MCF 10A (cell line): ENCODE measurements around the gene RIPOR3. TPM values are rescaled to one million over a fixed set of nuclear protein-coding genes. Genes with fewer than 3 reads are reported as not detected.

Source experiments
- BruUV-seq: library from RNA; stranded (reverse); fragments of 400-500 nt; replicated peaks from 2 replicates; lab custom pipeline; 2021; lab: Mats Ljungman, UMichigan
- CTCF ChIA-PET: fragments of 300-600 bp; sonication (Branson Sonifier 250); formaldehyde crosslinking; extraction: SDS; loops from one replicate; lab custom pipeline; 2021; ENCODE audit warnings: antibody characterized with exemption, inconsistent platforms; lab: Yijun Ruan, JAX
- POLR2A ChIA-PET: fragments of 300-600, 350-650 bp; sonication (Branson Sonifier 250); formaldehyde crosslinking; extraction: SDS; loops from one replicate; lab custom pipeline; 2020; ENCODE audit warnings: antibody characterized with exemption, inconsistent platforms; lab: Yijun Ruan, JAX
- DNase-seq: peaks from one replicate; pipeline ENCODE4 v3.0.0-alpha.2; 2018; ENCODE audit not compliant: unreplicated experiment
- H3K27ac Mint-ChIP-seq: one replicate; pipeline ENCODE4 v1.8.0; 2022; ENCODE audit warnings: mild to moderate bottlenecking, low read depth, mixed read lengths; ENCODE audit not compliant: unreplicated experiment
- H3K27me3 Mint-ChIP-seq: one replicate; pipeline ENCODE4 v1.8.0; 2022; ENCODE audit warnings: mixed read lengths; ENCODE audit not compliant: insufficient read depth, unreplicated experiment
- H3K36me3 Mint-ChIP-seq: one replicate; pipeline ENCODE4 v1.8.0; 2022; ENCODE audit warnings: mild to moderate bottlenecking, moderate library complexity, mixed read lengths; ENCODE audit not compliant: insufficient read depth, unreplicated experiment
- H3K4me1 Mint-ChIP-seq: one replicate; pipeline ENCODE4 v1.8.0; 2022; ENCODE audit warnings: mixed read lengths; ENCODE audit not compliant: insufficient read depth, unreplicated experiment
- H3K4me3 Mint-ChIP-seq: one replicate; pipeline ENCODE4 v1.8.0; 2022; ENCODE audit warnings: mild to moderate bottlenecking, moderate library complexity, mixed read lengths; ENCODE audit not compliant: unreplicated experiment
- H3K9me3 Mint-ChIP-seq: one replicate; pipeline ENCODE4 v1.8.0; 2022; ENCODE audit warnings: mixed read lengths; ENCODE audit not compliant: unreplicated experiment
- intact Hi-C: fragments of 100-400 bp; cut with micrococcal nuclease; formaldehyde crosslinking; loops from 2 replicates; pipeline ENCODE4 v1.14.1; 2022
- total RNA-seq: library from RNA; stranded (reverse); gene quantifications from 2 replicates; pipeline ENCODE4 v1.2.3, GENCODE V29; 2022
- TF ChIP-seq, protein P1 (sequence below): fragments of 200-600 bp; IDR thresholded peaks from one replicate; pipeline ENCODE4 v1.8.0; 2022; ENCODE audit warnings: antibody characterized with exemption, mild to moderate bottlenecking; ENCODE audit not compliant: unreplicated experiment

The RIPOR3 gene
- total RNA-seq, 1 experiment from 2014 or later, result not detected

- no peaks in the 10 kb centered on the region for H3K36me3 Mint-ChIP-seq
- no peak overlapping the region for H3K4me3 Mint-ChIP-seq
- no peaks in the 10 kb centered on the region for H3K27me3 Mint-ChIP-seq
- no peaks in the 10 kb centered on the region for H3K9me3 Mint-ChIP-seq
- peak overlapping the region; percentile 57 for H3K27ac Mint-ChIP-seq
- no peak for DNase-seq
- POLR2A ChIA-PET, result interaction anchor here (0.6 to 1.0 kb wide), 3 partner anchors 15 to 168 kb away, joined by 3 to 5 read pairs (median 4); no protein-coding TSS in a partner anchor
- intact Hi-C loops, result no loop called here
- no TSS peak for BruUV-seq
- H3K4me1 Mint-ChIP-seq, result peaks cover 8% of the 10 kb centered on the region
- TF ChIP-seq, protein P1, sequence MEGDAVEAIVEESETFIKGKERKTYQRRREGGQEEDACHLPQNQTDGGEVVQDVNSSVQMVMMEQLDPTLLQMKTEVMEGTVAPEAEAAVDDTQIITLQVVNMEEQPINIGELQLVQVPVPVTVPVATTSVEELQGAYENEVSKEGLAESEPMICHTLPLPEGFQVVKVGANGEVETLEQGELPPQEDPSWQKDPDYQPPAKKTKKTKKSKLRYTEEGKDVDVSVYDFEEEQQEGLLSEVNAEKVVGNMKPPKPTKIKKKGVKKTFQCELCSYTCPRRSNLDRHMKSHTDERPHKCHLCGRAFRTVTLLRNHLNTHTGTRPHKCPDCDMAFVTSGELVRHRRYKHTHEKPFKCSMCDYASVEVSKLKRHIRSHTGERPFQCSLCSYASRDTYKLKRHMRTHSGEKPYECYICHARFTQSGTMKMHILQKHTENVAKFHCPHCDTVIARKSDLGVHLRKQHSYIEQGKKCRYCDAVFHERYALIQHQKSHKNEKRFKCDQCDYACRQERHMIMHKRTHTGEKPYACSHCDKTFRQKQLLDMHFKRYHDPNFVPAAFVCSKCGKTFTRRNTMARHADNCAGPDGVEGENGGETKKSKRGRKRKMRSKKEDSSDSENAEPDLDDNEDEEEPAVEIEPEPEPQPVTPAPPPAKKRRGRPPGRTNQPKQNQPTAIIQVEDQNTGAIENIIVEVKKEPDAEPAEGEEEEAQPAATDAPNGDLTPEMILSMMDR, result no peak
- CTCF ChIA-PET, result interaction anchor here (0.7 kb wide), 1 partner anchor 32 kb away, joined by 3 read pairs; no protein-coding TSS in a partner anchor
These were observed 60.6 kb downstream of the RIPOR3 start for GRCh38 chr20:50630578-50631263.

DNA sequence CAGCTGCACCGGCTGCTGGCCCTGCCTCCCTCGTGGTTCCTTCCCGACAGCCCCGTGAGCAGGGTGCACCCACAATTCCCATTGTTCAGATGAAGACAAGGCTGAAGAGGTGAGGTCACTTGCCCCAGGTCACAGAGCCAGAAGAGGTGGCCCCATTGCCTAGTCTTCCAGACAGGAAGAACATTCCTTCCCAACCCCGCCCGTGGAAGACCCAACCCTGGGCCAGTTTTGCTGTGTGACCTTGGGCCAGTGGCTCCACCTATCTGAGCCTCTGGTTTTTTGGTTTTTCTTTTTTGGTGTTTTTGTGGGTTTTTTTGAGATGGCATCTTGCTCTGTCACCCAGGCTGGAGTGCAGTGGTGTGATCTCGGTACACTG, 61.7 kb downstream of the RIPOR3 start:
- ChIA-PET CTCF (interaction anchor here (0.7 to 1.0 kb wide), 3 partner anchors 20 to 924 kb away, joined by 3 to 4 read pairs (median 4); no protein-coding TSS in a partner anchor), POLR2A (no interaction called here)
- Mint-ChIP-seq H3K27me3 (no peaks in the 10 kb centered on the region), H3K4me3 (no peak overlapping the region), H3K9me3 (no peaks in the 10 kb centered on the region), H3K36me3 (no peaks in the 10 kb centered on the region), H3K4me1 (peaks cover 7% of the 10 kb centered on the region), H3K27ac (no peak overlapping the region)
- TF ChIP-seq, protein P1, result no peak
- no peak for DNase-seq
- BruUV-seq, result no TSS peak
- intact Hi-C loops, result no loop called here

DNA sequence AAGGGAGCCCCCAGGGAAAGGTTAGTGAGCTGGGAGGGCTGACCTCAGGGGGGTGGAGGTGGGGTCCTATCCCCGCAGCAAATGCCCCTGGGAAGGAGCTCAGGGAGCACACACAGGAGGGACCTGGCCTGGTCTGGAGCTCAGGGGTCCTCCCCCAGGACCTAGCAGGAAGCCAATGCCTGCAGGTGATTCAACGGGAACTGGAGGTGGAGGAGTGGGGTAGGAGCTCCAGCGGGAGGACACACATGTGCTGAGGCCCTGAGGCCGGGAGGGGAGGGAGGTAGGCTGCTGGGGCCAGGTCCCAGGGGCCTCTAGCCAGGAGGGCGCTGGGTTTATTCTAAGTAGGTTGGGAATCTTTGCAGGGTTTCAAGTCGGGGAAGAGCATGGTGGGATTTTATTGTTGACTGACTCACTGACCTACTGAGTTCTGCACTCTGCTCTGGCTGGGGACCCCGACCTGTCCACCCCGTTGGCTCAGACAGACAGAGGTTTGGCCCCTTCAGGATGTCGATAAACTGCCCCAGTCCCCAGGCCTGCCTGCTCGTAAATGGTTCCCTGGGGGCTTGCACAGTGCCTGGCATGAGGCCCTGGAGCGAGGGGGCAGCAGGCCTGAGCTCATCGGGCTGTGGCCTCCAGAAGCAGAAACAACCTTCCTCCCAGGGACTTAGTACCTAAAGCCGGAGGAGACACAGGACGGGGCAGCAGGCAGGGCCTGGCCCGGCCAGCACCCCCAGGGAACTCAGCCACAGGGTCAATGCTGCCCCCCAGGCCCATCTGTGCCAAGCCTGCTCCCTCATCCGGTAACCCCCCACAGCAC, 62.3 kb downstream of the RIPOR3 start:
- Mint-ChIP-seq H3K27ac (no peak overlapping the region), H3K4me3 (no peak overlapping the region), H3K9me3 (no peaks in the 10 kb centered on the region), H3K36me3 (no peaks in the 10 kb centered on the region), H3K4me1 (peaks cover 7% of the 10 kb centered on the region), H3K27me3 (no peaks in the 10 kb centered on the region)
- no peak for DNase-seq
- POLR2A ChIA-PET, result interaction anchor here (0.7 kb wide), 1 partner anchor 14 kb away, joined by 4 read pairs; no protein-coding TSS in a partner anchor
- TF ChIP-seq, protein P1, result no peak
- CTCF ChIA-PET, result interaction anchor here (0.5 to 1.0 kb wide), 5 partner anchors 19 to 558 kb away, joined by 3 to 4 read pairs (median 3); no protein-coding TSS in a partner anchor
- no TSS peak for BruUV-seq
- intact Hi-C loops, result no loop called here

- no peaks in the 10 kb centered on the region for H3K9me3 Mint-ChIP-seq
- H3K27me3 Mint-ChIP-seq, result no peaks in the 10 kb centered on the region
- no peaks in the 10 kb centered on the region for H3K36me3 Mint-ChIP-seq
- no peak for DNase-seq
- CTCF ChIA-PET, result interaction anchor here (0.5 to 0.6 kb wide), 2 partner anchors 80 to 557 kb away, joined by 3 to 4 read pairs; no protein-coding TSS in a partner anchor
- intact Hi-C loops, result no loop called here
- POLR2A ChIA-PET, result no interaction called here
- H3K4me3 Mint-ChIP-seq, result no peak overlapping the region
- no peak overlapping the region for H3K27ac Mint-ChIP-seq
- peaks cover 7% of the 10 kb centered on the region for H3K4me1 Mint-ChIP-seq
- TF ChIP-seq, protein P1, result no peak
- no TSS peak for BruUV-seq
These were observed 63.0 kb downstream of the RIPOR3 start for GRCh38 chr20:50628332-50628731.
